ENCODE data around the gene SUV39H1. TPM values are rescaled to one million over a fixed set of nuclear protein-coding genes. Genes with fewer than 3 reads are reported as not detected.
A peak's percentile ranks its signal among the peaks of the same experiment; 100 is the strongest.
"Not testable (repeated sequence)": the region's sequence is repeated elsewhere in the genome, so short reads cannot be mapped to it uniquely, and the experiment has no call there.

The SUV39H1 gene
- total RNA-seq, 1 donor from 2014 or later = 2.6 TPM

- no peak for DNase-seq
- no peak overlapping the region for H3K27ac ChIP-seq (replicated peaks)
- H3K4me3 ChIP-seq = peak overlapping the region; percentile 25
These were observed 12.4 kb upstream of the SUV39H1 start for GRCh38 chrX:48684134-48684533.

GRCh38 chrX:48685416-48685815, 11.1 kb upstream of the SUV39H1 start:
- no peak for DNase-seq
- Histone ChIP-seq H3K36me3 (no peaks in the 10 kb centered on the region), H3K27me3 (ENCODE audit: low read depth) (peaks cover 4% of the 10 kb centered on the region), H3K4me1 (no peaks in the 10 kb centered on the region), H3K9me3 (replicated peaks) (no peaks in the 10 kb centered on the region), H3K27ac (replicated peaks) (no peak overlapping the region), H3K4me3 (no peak overlapping the region)
- intact Hi-C loops (cut with micrococcal nuclease) = no loop called here
- TF ChIP-seq, protein P1, sequence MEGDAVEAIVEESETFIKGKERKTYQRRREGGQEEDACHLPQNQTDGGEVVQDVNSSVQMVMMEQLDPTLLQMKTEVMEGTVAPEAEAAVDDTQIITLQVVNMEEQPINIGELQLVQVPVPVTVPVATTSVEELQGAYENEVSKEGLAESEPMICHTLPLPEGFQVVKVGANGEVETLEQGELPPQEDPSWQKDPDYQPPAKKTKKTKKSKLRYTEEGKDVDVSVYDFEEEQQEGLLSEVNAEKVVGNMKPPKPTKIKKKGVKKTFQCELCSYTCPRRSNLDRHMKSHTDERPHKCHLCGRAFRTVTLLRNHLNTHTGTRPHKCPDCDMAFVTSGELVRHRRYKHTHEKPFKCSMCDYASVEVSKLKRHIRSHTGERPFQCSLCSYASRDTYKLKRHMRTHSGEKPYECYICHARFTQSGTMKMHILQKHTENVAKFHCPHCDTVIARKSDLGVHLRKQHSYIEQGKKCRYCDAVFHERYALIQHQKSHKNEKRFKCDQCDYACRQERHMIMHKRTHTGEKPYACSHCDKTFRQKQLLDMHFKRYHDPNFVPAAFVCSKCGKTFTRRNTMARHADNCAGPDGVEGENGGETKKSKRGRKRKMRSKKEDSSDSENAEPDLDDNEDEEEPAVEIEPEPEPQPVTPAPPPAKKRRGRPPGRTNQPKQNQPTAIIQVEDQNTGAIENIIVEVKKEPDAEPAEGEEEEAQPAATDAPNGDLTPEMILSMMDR (IDR thresholded peaks at IDR 0.05; ENCODE audit: borderline replicate concordance) = no peak

More at GRCh38 chrX:48684134-48684533, 12.4 kb upstream of the SUV39H1 start:
- no peaks in the 10 kb centered on the region for H3K9me3 ChIP-seq (replicated peaks)
- intact Hi-C loops (cut with micrococcal nuclease) = no loop called here
- H3K36me3 ChIP-seq = no peaks in the 10 kb centered on the region
- H3K27me3 ChIP-seq (ENCODE audit: low read depth) = peaks cover 4% of the 10 kb centered on the region
- TF ChIP-seq, protein P1 (IDR thresholded peaks at IDR 0.05; ENCODE audit: borderline replicate concordance) = no peak
- no peaks in the 10 kb centered on the region for H3K4me1 ChIP-seq

DNA sequence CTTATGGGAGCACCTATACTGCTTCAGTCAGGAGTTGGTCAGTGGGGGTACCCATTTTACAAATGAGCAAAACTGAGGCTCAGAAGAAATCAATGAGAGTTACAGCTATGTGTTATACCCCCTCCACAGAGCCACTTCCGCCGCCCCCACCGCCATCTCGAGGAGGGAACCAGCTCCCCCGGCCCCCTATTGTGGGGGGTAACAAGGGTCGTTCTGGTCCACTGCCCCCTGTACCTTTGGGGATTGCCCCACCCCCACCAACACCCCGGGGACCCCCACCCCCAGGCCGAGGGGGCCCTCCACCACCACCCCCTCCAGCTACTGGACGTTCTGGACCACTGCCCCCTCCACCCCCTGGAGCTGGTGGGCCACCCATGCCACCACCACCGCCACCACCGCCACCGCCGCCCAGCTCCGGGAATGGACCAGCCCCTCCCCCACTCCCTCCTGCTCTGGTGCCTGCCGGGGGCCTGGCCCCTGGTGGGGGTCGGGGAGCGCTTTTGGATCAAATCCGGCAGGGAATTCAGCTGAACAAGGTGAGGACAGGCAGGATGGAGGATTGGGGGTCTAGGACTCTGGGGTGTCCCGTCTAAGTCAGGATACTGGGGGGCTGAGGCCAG, 7.9 kb upstream of the SUV39H1 start:
- intact Hi-C loops (cut with micrococcal nuclease) = no loop called here
- no peaks in the 10 kb centered on the region for H3K9me3 ChIP-seq (replicated peaks)
- no peak for DNase-seq
- H3K4me1 ChIP-seq = no peaks in the 10 kb centered on the region
- H3K4me3 ChIP-seq = no peak overlapping the region
- TF ChIP-seq, protein P1 (IDR thresholded peaks at IDR 0.05; ENCODE audit: borderline replicate concordance) = no peak
- no peaks in the 10 kb centered on the region for H3K36me3 ChIP-seq
- H3K27me3 ChIP-seq (ENCODE audit: low read depth) = peaks cover 4% of the 10 kb centered on the region
- no peak overlapping the region for H3K27ac ChIP-seq (replicated peaks)

DNA sequence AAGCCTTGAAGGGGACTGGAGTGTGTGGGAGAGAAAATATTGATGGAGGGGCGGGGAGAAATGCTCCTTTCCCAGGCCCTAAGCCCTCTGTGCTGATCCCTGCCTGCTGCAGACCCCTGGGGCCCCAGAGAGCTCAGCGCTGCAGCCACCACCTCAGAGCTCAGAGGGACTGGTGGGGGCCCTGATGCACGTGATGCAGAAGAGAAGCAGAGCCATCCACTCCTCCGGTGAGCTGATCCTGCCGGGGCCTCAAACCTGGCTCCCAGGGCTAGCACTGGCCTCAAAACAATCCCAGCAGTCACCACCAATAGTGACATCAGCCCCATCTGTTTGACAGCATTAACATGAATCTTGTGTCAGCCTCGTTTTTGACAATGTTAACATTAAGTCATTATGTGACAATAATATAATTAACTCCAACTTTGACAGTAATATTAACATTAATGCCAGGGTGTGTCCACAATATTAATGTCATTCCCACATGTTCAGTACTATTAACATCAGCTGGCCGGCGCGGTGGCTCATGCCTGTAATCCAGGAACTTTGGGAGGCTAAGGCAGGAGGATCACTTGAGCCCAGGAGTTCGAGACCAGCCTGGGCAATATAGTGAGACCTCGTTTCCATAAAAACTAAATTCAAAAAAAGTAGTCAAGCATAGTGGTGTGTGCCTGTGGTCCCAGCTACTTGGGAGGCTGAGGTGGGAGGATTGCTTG, 7.2 kb upstream of the SUV39H1 start:
- H3K4me1 ChIP-seq = no peaks in the 10 kb centered on the region
- no peak overlapping the region for H3K4me3 ChIP-seq
- no peaks in the 10 kb centered on the region for H3K9me3 ChIP-seq (replicated peaks)
- DNase-seq = no peak
- TF ChIP-seq, protein P1 (IDR thresholded peaks at IDR 0.05; ENCODE audit: borderline replicate concordance) = no peak
- H3K36me3 ChIP-seq = no peaks in the 10 kb centered on the region
- intact Hi-C loops (cut with micrococcal nuclease) = no loop called here
- peaks cover 4% of the 10 kb centered on the region for H3K27me3 ChIP-seq (ENCODE audit: low read depth)
- no peak overlapping the region for H3K27ac ChIP-seq (replicated peaks)

DNA sequence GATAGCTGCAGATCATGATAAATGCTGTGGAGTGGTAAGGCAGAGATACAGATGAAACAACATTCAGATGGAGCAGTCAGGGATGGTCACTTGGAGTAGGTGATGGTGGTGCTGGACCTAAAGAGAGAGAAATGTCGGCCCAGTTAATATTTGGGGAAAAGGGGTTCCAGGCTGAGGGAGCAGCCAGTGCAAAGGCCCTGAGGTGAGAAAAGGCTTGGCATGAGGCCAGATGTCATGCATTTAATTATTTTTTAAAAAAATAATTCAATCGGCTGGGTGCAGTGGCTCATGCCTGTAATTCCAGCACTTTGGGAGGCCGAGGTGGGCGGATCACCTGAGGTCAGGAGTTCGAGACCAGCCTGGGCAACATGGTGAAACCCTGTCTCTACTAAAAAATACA, 4.8 kb upstream of the SUV39H1 start:
- H3K9me3 ChIP-seq (replicated peaks); H3K4me3 ChIP-seq; DNase-seq; H3K4me1 ChIP-seq; H3K27ac ChIP-seq (replicated peaks); H3K27me3 ChIP-seq (ENCODE audit: low read depth); intact Hi-C loops (cut with micrococcal nuclease); H3K36me3 ChIP-seq: not testable (repeated sequence)
